ENCODE data around the gene TSPAN16. TPM values are rescaled to one million over a fixed set of nuclear protein-coding genes. Genes with fewer than 3 reads are reported as not detected.

The TSPAN16 gene
- total RNA-seq, 1 donor from 2014 or later: not detected

DNA sequence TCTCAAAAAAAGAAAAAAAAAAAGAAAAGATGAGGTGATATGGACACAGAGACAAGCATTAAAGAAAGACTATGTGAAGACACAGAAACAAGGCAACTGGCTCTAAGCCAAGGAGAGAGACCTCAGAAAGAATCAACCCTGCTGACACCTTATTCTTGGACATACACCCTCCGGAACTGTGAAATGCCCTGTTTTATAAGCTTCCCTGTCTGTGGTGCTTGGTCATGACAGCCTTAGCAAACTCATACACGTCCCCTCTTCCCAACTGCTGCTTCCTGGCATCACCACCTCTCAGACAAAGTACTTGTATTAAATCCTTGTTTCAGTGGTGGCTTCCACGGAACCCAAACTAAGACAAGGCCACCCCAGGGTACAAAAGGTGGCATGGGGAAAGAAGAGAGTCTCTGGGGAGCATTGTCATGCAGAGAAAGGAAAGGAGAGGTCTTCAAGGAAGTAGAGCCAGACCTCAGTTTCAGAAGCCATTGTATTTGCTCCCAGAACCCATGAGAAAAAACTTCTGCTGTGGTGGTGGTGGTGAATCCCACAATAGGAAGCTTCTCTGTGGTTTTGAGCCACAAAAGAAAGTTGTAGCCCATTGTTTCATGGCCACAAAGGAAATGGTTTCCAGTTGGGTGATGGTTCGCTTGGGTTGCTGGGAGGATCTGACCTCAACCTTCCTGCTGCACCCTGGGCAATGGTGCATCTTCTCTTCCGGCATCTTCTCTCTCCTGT lies 16.3 kb upstream of the TSPAN16 start:
- TF ChIP-seq, protein P1, sequence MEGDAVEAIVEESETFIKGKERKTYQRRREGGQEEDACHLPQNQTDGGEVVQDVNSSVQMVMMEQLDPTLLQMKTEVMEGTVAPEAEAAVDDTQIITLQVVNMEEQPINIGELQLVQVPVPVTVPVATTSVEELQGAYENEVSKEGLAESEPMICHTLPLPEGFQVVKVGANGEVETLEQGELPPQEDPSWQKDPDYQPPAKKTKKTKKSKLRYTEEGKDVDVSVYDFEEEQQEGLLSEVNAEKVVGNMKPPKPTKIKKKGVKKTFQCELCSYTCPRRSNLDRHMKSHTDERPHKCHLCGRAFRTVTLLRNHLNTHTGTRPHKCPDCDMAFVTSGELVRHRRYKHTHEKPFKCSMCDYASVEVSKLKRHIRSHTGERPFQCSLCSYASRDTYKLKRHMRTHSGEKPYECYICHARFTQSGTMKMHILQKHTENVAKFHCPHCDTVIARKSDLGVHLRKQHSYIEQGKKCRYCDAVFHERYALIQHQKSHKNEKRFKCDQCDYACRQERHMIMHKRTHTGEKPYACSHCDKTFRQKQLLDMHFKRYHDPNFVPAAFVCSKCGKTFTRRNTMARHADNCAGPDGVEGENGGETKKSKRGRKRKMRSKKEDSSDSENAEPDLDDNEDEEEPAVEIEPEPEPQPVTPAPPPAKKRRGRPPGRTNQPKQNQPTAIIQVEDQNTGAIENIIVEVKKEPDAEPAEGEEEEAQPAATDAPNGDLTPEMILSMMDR (IDR thresholded peaks at IDR 0.05; ENCODE audit: unreplicated experiment): no peak
- no peaks in the 10 kb centered on the region for H3K36me3 Mint-ChIP-seq (ENCODE audit: insufficient read depth)
- H3K9me3 Mint-ChIP-seq (ENCODE audit: low read depth): peaks cover 2% of the 10 kb centered on the region
- no peaks in the 10 kb centered on the region for H3K4me1 Mint-ChIP-seq (ENCODE audit: low read depth)
- H3K4me3 Mint-ChIP-seq (ENCODE audit: low read depth): no peak overlapping the region
- H3K27ac Mint-ChIP-seq: no peak overlapping the region
- H3K27me3 Mint-ChIP-seq: no peaks in the 10 kb centered on the region
- no peak for DNase-seq (ENCODE audit: low spot score, unreplicated experiment)

DNA sequence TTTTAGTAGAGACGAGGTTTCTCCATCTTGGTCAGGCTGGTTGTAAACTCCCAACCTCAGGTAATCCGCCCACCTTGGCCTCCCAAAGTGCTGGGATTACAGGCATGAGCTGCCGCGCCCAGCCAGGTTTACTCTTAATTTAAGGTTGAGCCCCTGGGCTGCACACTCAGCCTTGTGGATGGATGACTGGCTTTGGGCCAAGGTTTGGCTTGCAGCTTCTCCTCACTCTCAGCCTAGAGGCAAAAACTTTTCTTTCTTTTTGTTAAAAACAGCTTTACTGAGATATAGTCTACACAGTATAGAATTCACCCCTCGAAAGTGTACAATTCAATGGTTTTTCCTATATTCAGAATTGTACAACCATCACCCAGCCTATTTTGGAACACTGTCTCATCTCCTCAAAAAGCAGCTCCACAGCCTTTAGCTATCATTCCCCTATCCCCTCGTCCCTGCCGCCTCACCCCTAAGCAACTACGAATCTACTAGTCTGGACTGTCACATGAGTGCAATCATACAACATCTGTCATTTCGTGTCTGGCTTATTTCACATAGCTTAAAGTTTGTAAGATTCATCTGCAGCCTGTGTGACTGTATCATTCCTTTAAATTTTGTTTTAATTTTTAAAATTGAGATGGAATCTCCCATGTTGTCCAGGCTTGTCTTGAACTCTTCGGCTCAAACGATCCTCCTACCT lies 14.5 kb upstream of the TSPAN16 start:
- Mint-ChIP-seq H3K9me3 (ENCODE audit: low read depth) (peaks cover 2% of the 10 kb centered on the region), H3K27me3 (no peaks in the 10 kb centered on the region), H3K4me1 (ENCODE audit: low read depth) (no peaks in the 10 kb centered on the region), H3K36me3 (ENCODE audit: insufficient read depth) (no peaks in the 10 kb centered on the region), H3K27ac (no peak overlapping the region), H3K4me3 (ENCODE audit: low read depth) (no peak overlapping the region)
- TF ChIP-seq, protein P1 (IDR thresholded peaks at IDR 0.05; ENCODE audit: unreplicated experiment): no peak
- DNase-seq (ENCODE audit: low spot score, unreplicated experiment): no peak

DNA sequence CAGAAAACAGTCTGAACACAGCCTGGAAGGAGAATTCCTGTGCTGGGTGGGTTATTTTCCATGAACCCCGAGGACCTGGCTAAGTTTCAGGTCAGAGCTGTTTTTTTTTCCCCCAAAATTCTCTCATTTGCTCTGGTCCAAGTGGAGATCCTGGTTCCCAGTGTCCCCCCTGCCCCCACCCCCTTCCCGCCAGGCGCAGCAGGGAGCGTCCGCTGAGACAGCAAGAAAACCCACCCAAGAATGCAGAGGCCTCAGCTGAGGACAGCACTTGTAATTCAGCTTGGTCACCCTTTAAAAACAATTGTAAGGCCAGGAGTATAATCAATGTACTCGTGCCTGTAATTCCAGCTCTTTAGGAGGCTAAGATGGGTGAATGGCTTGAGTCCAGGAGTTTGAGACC lies 11.4 kb upstream of the TSPAN16 start:
- Mint-ChIP-seq H3K4me3 (ENCODE audit: low read depth) (no peak overlapping the region), H3K27ac (no peak overlapping the region), H3K9me3 (ENCODE audit: low read depth) (no peaks in the 10 kb centered on the region), H3K27me3 (peaks cover 3% of the 10 kb centered on the region), H3K4me1 (ENCODE audit: low read depth) (no peaks in the 10 kb centered on the region), H3K36me3 (ENCODE audit: insufficient read depth) (no peaks in the 10 kb centered on the region)
- TF ChIP-seq, protein P1 (IDR thresholded peaks at IDR 0.05; ENCODE audit: unreplicated experiment): no peak
- no peak for DNase-seq (ENCODE audit: low spot score, unreplicated experiment)

DNA sequence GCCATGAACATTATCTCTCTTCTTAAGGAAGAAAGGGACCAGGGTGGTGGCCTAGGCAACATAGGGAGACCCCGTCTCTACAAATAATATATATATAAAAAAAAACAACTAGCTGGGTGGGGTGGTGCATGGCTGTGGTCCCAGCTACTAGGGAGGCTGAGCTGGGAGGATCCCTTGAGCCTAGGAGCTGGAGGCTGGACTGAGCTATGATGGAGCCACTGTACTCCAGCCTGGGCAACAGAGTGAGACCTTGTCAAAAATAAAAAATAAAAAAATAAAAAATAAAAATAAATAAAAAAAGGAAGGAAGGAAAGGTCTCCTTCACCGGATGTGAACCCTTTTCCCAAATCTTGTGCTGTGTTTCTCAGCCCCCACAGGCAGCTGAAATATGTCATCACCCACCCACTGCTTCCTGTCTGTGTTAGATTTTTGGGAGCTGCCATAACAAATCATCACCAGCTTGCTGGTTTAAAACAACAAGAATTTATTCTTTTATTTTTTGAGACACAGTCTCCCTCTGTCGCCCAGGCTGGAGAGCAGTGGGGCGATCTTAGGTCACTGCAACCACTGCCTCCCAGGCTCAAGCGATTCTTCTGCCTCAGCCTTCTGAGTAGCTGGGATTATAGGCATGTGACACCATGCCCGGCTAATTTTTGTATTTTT lies 9.5 kb upstream of the TSPAN16 start:
- no peaks in the 10 kb centered on the region for H3K9me3 Mint-ChIP-seq (ENCODE audit: low read depth)

DNA sequence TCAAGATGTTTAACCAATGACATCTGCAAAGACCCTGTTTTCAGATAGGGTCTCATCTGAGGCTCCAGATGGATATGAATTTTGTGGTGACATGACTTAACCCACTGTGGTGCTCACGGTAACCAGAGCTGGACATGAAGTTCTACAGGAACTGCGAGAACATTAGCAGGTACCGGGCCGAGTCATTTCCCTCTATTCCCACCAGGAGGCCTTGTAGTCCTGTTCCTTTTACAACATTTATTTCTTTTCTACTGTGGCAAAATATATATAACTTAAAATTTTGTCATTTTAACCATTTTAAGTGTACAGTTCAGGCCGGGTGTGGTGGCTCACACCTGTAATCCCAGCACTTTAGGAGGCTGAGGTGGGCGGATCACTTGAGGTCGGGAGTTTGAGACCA lies 7.6 kb upstream of the TSPAN16 start:
- no peaks in the 10 kb centered on the region for H3K4me1 Mint-ChIP-seq (ENCODE audit: low read depth)
- H3K27ac Mint-ChIP-seq: no peak overlapping the region
- H3K36me3 Mint-ChIP-seq (ENCODE audit: insufficient read depth): no peaks in the 10 kb centered on the region
- TF ChIP-seq, protein P1 (IDR thresholded peaks at IDR 0.05; ENCODE audit: unreplicated experiment): peak; percentile 48
- DNase-seq (ENCODE audit: low spot score, unreplicated experiment): no peak
- H3K27me3 Mint-ChIP-seq: peaks cover 3% of the 10 kb centered on the region
- H3K4me3 Mint-ChIP-seq (ENCODE audit: low read depth): no peak overlapping the region
- no peaks in the 10 kb centered on the region for H3K9me3 Mint-ChIP-seq (ENCODE audit: low read depth)

More for the DNA sequence above, 9.5 kb upstream of the TSPAN16 start:
- H3K36me3 Mint-ChIP-seq (ENCODE audit: insufficient read depth): no peaks in the 10 kb centered on the region
- no peaks in the 10 kb centered on the region for H3K4me1 Mint-ChIP-seq (ENCODE audit: low read depth)
- H3K27ac Mint-ChIP-seq: no peak overlapping the region
- no peak for DNase-seq (ENCODE audit: low spot score, unreplicated experiment)
- H3K27me3 Mint-ChIP-seq: peaks cover 3% of the 10 kb centered on the region
- TF ChIP-seq, protein P1 (IDR thresholded peaks at IDR 0.05; ENCODE audit: unreplicated experiment): no peak
- H3K4me3 Mint-ChIP-seq (ENCODE audit: low read depth): no peak overlapping the region
